WTC11 (cell line): ENCODE measurements around the gene RTN4RL1. TPM values are rescaled to one million over a fixed set of nuclear protein-coding genes. Genes with fewer than 3 reads are reported as not detected.

ENCODE experiments used
- ATAC-seq: fragments of 200-7000 bp; cut with Tn5 transposase; 2 replicates; pipeline ENCODE4 v1.10.0; 2021; ENCODE audit warnings: mild to moderate bottlenecking, moderate library complexity
- CTCF ChIA-PET: fragments of 300-600 bp; sonication (Branson Sonifier 250); formaldehyde crosslinking; loops from one replicate; lab custom pipeline; 2021; ENCODE audit warnings: antibody characterized with exemption; lab: Charles Lee
- POLR2A ChIA-PET: fragments of 350-600 bp; sonication (Branson Sonifier 250); formaldehyde crosslinking; loops from one replicate; lab custom pipeline; 2021; ENCODE audit warnings: antibody characterized with exemption; lab: Charles Lee
- DNase-seq: peaks from one replicate; pipeline ENCODE4 v3.0.0; 2021; ENCODE audit warnings: low spot score
- H3K27ac Mint-ChIP-seq: 2 replicates; pipeline ENCODE4 v1.8.0; 2021; ENCODE audit warnings: mixed read lengths
- H3K27me3 Mint-ChIP-seq: 2 replicates; pipeline ENCODE4 v1.8.0; 2021; ENCODE audit warnings: low read depth, mild to moderate bottlenecking, moderate library complexity, mixed read lengths
- H3K36me3 Mint-ChIP-seq: 2 replicates; pipeline ENCODE4 v1.8.0; 2021; ENCODE audit warnings: mixed read lengths
- H3K4me1 Mint-ChIP-seq: 2 replicates; pipeline ENCODE4 v1.8.0; 2022; ENCODE audit warnings: mixed read lengths
- H3K4me3 Mint-ChIP-seq: 2 replicates; pipeline ENCODE4 v1.8.0; 2021; ENCODE audit warnings: mild to moderate bottlenecking, moderate library complexity, mixed read lengths
- H3K9me3 Mint-ChIP-seq: 2 replicates; pipeline ENCODE4 v1.8.0; 2021; ENCODE audit warnings: mixed read lengths
- AR ChIP-seq: fragments of 250-450 bp; sonication (Bioruptor Pico); IDR thresholded peaks from 2 replicates; pipeline ENCODE4 v1.9.0; 2021; ENCODE audit warnings: mild to moderate bottlenecking
- CBFB ChIP-seq: sonication (generic); formaldehyde crosslinking; IDR thresholded peaks from 2 replicates; pipeline ENCODE4 v1.8.1; 2022; ENCODE audit warnings: mild to moderate bottlenecking, low read depth, missing genetic modification reagents
- CDX4 ChIP-seq: fragments of 250-450 bp; sonication (Bioruptor Pico); IDR thresholded peaks from 2 replicates; pipeline ENCODE4 v1.9.0; 2021; ENCODE audit warnings: moderate library complexity, mild to moderate bottlenecking, inconsistent platforms, borderline replicate concordance
- FOXK1 ChIP-seq: sonication (generic); formaldehyde crosslinking; IDR thresholded peaks from 2 replicates; pipeline ENCODE4 v1.8.0; 2022; ENCODE audit warnings: mild to moderate bottlenecking, moderate library complexity, missing genetic modification reagents
- FOXP1 ChIP-seq: sonication (generic); formaldehyde crosslinking; IDR thresholded peaks from 2 replicates; pipeline ENCODE4 v1.8.0; 2022; ENCODE audit warnings: missing genetic modification reagents, mild to moderate bottlenecking, moderate library complexity, borderline replicate concordance
- FOXP4 ChIP-seq: sonication (generic); formaldehyde crosslinking; IDR thresholded peaks from 2 replicates; pipeline ENCODE4 v1.8.0; 2022; ENCODE audit warnings: mild to moderate bottlenecking, missing genetic modification reagents
- GTF2I ChIP-seq: fragments of 250-450 bp; sonication (Bioruptor Pico); conservative IDR thresholded peaks from 2 replicates; pipeline ENCODE4 v1.4.0; 2021; ENCODE audit warnings: mild to moderate bottlenecking
- IRF2 ChIP-seq: sonication (generic); formaldehyde crosslinking; IDR thresholded peaks from 2 replicates; pipeline ENCODE4 v1.8.0; 2022; ENCODE audit warnings: low read depth, missing genetic modification reagents, borderline replicate concordance
- MYBL2 ChIP-seq: sonication (generic); formaldehyde crosslinking; IDR thresholded peaks from 2 replicates; pipeline ENCODE4 v1.8.1; 2023; ENCODE audit warnings: mild to moderate bottlenecking, moderate library complexity, missing genetic modification reagents
- NFATC4 ChIP-seq: fragments of 250-450 bp; sonication (Bioruptor Pico); IDR thresholded peaks from 2 replicates; pipeline ENCODE4 v1.9.0; 2021; ENCODE audit warnings: mild to moderate bottlenecking
- RELA ChIP-seq: sonication (generic); formaldehyde crosslinking; IDR thresholded peaks from 2 replicates; pipeline ENCODE4 v1.8.1; 2022; ENCODE audit warnings: missing genetic modification reagents, mild to moderate bottlenecking, borderline replicate concordance
- TCF7 ChIP-seq: sonication (generic); formaldehyde crosslinking; IDR thresholded peaks from 2 replicates; pipeline ENCODE4 v1.8.0; 2022; ENCODE audit warnings: mild to moderate bottlenecking, low read depth, missing genetic modification reagents, moderate library complexity
- ZNF219 ChIP-seq: sonication (generic); formaldehyde crosslinking; IDR thresholded peaks from 2 replicates; pipeline ENCODE4 v1.8.0; 2023; ENCODE audit warnings: missing genetic modification reagents, mild to moderate bottlenecking, borderline replicate concordance
- ZNF416 ChIP-seq: fragments of 250-450 bp; sonication (Bioruptor Pico); IDR thresholded peaks from 2 replicates; pipeline ENCODE4 v1.9.0; 2021; ENCODE audit warnings: mild to moderate bottlenecking, inconsistent platforms
- ZSCAN18 ChIP-seq: fragments of 250-450 bp; sonication (Bioruptor Pico); IDR thresholded peaks from 2 replicates; pipeline ENCODE4 v2.1.2; 2022; ENCODE audit warnings: mild to moderate bottlenecking, moderate library complexity
- total RNA-seq: library from RNA; stranded (reverse); gene quantifications from 3 replicates; pipeline ENCODE4 v1.2.3, GENCODE V29; 2021
- TF ChIP-seq, protein P1 (sequence below): sonication (generic); formaldehyde crosslinking; IDR thresholded peaks from 2 replicates; pipeline ENCODE4 v1.8.0; 2023; ENCODE audit warnings: missing genetic modification reagents
- TF ChIP-seq, protein P2 (sequence below): sonication (generic); formaldehyde crosslinking; IDR thresholded peaks from 2 replicates; pipeline ENCODE4 v1.8.1; 2022; ENCODE audit warnings: mild to moderate bottlenecking, missing genetic modification reagents, moderate library complexity, borderline replicate concordance
- TF ChIP-seq, protein P3 (sequence below): sonication (generic); formaldehyde crosslinking; conservative IDR thresholded peaks from 2 replicates; pipeline ENCODE4 v1.8.1; 2022; ENCODE audit warnings: mild to moderate bottlenecking, missing genetic modification reagents
- TF ChIP-seq, protein P4 (sequence below): fragments of 250-450 bp; sonication (Bioruptor Pico); conservative IDR thresholded peaks from 2 replicates; pipeline ENCODE4 v1.9.0; 2021; ENCODE audit warnings: mild to moderate bottlenecking
- TF ChIP-seq, protein P5 (sequence below): sonication (generic); formaldehyde crosslinking; IDR thresholded peaks from 2 replicates; pipeline ENCODE4 v1.8.1; 2023; ENCODE audit warnings: mild to moderate bottlenecking, missing genetic modification reagents
- TF ChIP-seq, protein P6 (sequence below): sonication (generic); formaldehyde crosslinking; IDR thresholded peaks from 2 replicates; pipeline ENCODE4 v1.8.1; 2022; ENCODE audit warnings: mild to moderate bottlenecking, moderate library complexity, missing genetic modification reagents

The RTN4RL1 gene
- total RNA-seq, 1 experiment from 2014 or later = 0.72 TPM

DNA sequence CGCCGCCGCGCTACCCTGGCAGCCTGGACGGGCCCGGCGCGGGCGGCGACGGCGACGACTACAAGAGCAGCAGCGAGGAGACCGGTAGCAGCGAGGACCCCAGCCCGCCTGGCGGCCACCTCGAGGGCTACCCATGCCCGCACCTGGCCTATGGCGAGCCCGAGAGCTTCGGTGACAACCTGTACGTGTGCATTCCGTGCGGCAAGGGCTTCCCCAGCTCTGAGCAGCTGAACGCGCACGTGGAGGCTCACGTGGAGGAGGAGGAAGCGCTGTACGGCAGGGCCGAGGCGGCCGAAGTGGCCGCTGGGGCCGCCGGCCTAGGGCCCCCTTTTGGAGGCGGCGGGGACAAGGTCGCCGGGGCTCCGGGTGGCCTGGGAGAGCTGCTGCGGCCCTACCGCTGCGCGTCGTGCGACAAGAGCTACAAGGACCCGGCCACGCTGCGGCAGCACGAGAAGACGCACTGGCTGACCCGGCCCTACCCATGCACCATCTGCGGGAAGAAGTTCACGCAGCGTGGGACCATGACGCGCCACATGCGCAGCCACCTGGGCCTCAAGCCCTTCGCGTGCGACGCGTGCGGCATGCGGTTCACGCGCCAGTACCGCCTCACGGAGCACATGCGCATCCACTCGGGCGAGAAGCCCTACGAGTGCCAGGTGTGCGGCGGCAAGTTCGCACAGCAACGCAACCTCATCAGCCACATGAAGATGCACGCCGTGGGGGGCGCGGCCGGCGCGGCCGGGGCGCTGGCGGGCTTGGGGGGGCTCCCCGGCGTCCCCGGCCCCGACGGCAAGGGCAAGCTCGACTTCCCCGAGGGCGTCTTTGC, 32.8 kb upstream of the RTN4RL1 start:
- no peaks in the 10 kb centered on the region for H3K9me3 Mint-ChIP-seq
- DNase-seq (no peak), ATAC-seq (no peak)
- no peaks in the 10 kb centered on the region for H3K36me3 Mint-ChIP-seq
- no peak overlapping the region for H3K27ac Mint-ChIP-seq
- peaks cover 19% of the 10 kb centered on the region for H3K4me1 Mint-ChIP-seq
- H3K4me3 Mint-ChIP-seq = peak overlapping the region; percentile 39
- H3K27me3 Mint-ChIP-seq = peaks cover 68% of the 10 kb centered on the region
- ChIA-PET POLR2A (interaction anchor here (1.6 kb wide), 1 partner anchor 187 kb away, joined by 5 read pairs; no protein-coding TSS in a partner anchor), CTCF (interaction anchor here (0.6 to 6.2 kb wide), 59 partner anchors 8 to 358 kb away, joined by 3 to 229 read pairs (median 4); partner anchors contain the start of genes RTN4RL1, SMG6 and SRR)
- TF ChIP-seq, protein P1, sequence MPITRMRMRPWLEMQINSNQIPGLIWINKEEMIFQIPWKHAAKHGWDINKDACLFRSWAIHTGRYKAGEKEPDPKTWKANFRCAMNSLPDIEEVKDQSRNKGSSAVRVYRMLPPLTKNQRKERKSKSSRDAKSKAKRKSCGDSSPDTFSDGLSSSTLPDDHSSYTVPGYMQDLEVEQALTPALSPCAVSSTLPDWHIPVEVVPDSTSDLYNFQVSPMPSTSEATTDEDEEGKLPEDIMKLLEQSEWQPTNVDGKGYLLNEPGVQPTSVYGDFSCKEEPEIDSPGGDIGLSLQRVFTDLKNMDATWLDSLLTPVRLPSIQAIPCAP (CRISPR knock-in tag) = no peak
- no peak for TF ChIP-seq IRF2 (CRISPR knock-in tag)
- peak; percentile 61; the same call in 1 of the 2 replicates for TF ChIP-seq FOXP4 (CRISPR knock-in tag)
- TF ChIP-seq, protein P2, sequence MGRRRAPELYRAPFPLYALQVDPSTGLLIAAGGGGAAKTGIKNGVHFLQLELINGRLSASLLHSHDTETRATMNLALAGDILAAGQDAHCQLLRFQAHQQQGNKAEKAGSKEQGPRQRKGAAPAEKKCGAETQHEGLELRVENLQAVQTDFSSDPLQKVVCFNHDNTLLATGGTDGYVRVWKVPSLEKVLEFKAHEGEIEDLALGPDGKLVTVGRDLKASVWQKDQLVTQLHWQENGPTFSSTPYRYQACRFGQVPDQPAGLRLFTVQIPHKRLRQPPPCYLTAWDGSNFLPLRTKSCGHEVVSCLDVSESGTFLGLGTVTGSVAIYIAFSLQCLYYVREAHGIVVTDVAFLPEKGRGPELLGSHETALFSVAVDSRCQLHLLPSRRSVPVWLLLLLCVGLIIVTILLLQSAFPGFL (CRISPR knock-in tag) = no peak
- peak; percentile 72; the same call in 1 of the 2 replicates for TF ChIP-seq ZNF219 (CRISPR knock-in tag)
- TF ChIP-seq, protein P3, sequence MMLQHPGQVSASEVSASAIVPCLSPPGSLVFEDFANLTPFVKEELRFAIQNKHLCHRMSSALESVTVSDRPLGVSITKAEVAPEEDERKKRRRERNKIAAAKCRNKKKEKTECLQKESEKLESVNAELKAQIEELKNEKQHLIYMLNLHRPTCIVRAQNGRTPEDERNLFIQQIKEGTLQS (CRISPR knock-in tag) = 0 out of 2 replicates have a peak, but pooled peaks have one; percentile 44
- TF ChIP-seq, protein P4, sequence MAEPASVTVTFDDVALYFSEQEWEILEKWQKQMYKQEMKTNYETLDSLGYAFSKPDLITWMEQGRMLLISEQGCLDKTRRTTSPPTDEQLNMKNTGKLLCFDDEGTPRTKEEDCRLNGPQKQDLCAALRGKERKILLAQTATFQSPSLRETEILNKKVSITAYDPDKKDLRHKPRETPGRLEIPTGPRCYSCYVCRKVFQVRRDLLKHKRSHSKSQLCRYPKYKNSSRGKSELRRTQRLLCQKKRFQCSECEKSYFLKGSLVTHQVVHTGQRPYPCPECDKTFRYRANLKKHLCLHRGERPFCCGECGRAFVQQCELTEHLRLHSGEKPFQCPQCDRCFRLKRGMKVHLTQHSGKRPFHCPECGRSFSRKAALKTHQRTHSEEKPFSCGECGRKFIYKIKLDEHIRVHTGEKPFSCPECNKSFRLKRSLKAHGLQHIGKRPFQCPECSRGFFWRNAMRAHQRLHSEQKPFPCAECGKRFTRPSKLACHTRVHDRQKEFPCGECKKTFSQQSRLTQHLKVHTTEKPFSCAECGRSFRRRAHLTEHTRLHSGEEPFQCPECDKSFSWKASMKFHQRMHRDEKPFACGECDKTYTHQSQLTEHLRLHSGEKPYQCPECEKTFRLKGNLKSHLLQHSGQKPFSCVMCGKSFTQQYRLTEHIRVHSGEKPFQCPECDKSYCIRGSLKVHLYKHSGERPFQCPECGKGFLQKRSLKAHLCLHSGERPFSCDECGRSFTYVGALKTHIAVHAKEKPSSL (CRISPR knock-in tag) = no peak
- TF ChIP-seq RELA (CRISPR knock-in tag) = no peak
- TF ChIP-seq ZSCAN18 (CRISPR knock-in tag) = no peak
- TF ChIP-seq TCF7 (CRISPR knock-in tag) = peak; percentile 63; the same call in 1 of the 2 replicates
- no peak for TF ChIP-seq NFATC4 (CRISPR knock-in tag)
- no peak for TF ChIP-seq AR (CRISPR knock-in tag)
- TF ChIP-seq, protein P5, sequence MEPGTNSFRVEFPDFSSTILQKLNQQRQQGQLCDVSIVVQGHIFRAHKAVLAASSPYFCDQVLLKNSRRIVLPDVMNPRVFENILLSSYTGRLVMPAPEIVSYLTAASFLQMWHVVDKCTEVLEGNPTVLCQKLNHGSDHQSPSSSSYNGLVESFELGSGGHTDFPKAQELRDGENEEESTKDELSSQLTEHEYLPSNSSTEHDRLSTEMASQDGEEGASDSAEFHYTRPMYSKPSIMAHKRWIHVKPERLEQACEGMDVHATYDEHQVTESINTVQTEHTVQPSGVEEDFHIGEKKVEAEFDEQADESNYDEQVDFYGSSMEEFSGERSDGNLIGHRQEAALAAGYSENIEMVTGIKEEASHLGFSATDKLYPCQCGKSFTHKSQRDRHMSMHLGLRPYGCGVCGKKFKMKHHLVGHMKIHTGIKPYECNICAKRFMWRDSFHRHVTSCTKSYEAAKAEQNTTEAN = no peak
- peak; percentile 63; the same call in 1 of the 2 replicates for TF ChIP-seq FOXP1
- TF ChIP-seq GTF2I (CRISPR knock-in tag) = no peak
- TF ChIP-seq FOXK1 (CRISPR knock-in tag) = peak; percentile 68; the same call in 1 of the 2 replicates
- no peak for TF ChIP-seq MYBL2 (CRISPR knock-in tag)
- TF ChIP-seq, protein P6, sequence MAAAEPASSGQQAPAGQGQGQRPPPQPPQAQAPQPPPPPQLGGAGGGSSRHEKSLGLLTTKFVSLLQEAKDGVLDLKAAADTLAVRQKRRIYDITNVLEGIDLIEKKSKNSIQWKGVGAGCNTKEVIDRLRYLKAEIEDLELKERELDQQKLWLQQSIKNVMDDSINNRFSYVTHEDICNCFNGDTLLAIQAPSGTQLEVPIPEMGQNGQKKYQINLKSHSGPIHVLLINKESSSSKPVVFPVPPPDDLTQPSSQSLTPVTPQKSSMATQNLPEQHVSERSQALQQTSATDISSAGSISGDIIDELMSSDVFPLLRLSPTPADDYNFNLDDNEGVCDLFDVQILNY (CRISPR knock-in tag) = no peak
- TF ChIP-seq ZNF416 (CRISPR knock-in tag) = no peak
- no peak for TF ChIP-seq CDX4 (CRISPR knock-in tag)
- peak; percentile 12; the same call in 1 of the 2 replicates for TF ChIP-seq CBFB
